HG03571 (cell line): Measurements from ENCODE around the gene ZNF236.
"Not testable (repeated sequence)": the region's sequence is repeated elsewhere in the genome, so short reads cannot be mapped to it uniquely, and the experiment has no call there.

Experiments
- ATAC-seq: cut with Tn5 transposase; IDR thresholded peaks from one replicate; pipeline ENCODE4 v1.9.1; 2021; ENCODE audit not compliant: unreplicated experiment

ZNF236 gene

DNA sequence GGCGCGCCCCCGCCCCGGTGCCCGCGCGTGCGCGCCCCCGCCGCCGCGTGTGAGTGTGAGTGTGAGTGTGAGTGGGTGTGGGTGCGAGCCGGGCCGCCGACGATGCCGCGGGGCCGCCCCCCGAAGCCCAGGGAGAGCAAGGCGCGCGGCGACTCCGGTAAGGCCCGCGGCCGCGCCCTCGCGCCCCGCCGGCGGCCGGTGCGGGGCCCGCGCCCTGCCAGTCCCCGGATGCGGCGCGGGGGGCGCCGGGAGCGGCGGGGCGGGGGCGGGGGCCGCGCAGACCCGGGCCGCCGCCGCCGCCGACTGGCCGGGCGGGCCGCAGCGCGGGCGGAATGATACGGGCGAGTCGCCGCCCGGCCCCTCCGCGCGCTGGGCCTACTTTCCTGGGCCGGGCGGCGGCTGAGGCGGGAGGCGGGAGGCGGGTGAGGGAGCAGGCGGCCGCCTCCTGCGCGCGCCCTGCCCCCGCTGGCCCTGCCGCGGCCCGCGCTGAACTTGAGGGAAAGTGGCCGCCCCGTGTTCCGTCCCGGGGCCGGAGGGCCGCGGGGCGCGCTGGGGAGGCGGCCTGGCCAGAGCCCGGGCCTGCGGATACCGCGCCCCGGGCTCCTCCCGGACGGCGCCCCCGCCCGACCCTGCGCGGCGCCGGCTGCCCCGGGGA, at the start of gene ZNF236:
Gene ZNF236 (plus strand): TSS at position 52 of the 655 bp plus-strand sequence. CDS start 51 bp downstream, at position 103.
- peak; percentile 33 for ATAC-seq

DNA sequence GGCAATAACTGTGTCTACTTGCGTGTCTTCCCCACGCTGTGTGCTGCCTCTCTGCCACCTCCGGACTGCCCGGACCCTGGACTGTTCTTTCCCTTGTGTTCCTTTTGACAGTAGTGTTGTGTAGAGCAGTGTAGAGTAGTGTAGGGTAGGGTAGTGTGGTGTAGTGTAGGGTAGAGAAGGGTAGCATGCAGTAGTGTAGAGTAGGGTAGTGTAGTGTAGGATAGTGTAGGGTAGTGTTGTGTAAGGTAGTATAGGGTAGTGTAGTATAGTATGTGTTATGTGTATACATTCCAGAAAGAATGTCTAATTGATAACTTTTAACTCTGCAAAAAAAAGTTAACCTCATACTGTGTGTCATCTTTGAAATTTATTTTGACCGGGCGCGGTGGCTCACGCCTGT, 49.7 kb upstream of the ZNF236 start:
- no peak for ATAC-seq

DNA sequence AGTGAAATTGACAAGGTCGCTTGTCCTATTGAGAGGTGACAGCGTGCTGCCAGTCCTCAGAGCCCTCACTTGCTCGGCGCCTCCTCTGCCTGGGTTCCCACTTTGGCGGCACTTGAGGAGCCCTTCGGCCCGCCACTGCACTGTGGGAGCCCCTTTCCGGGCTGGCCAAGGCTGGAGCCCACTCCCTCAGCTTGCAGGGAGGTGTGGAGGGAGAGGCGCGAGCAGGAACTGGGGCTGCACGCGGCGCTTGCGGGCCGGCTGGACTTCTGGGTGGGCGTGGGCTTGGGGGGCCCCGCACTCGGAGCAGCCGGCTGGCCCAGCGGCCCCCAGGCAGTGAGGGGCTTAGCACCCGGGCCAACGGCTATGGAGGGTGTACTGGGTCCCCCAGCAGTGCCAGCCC, 45.3 kb upstream of the ZNF236 start:
- ATAC-seq = not testable (repeated sequence)

DNA sequence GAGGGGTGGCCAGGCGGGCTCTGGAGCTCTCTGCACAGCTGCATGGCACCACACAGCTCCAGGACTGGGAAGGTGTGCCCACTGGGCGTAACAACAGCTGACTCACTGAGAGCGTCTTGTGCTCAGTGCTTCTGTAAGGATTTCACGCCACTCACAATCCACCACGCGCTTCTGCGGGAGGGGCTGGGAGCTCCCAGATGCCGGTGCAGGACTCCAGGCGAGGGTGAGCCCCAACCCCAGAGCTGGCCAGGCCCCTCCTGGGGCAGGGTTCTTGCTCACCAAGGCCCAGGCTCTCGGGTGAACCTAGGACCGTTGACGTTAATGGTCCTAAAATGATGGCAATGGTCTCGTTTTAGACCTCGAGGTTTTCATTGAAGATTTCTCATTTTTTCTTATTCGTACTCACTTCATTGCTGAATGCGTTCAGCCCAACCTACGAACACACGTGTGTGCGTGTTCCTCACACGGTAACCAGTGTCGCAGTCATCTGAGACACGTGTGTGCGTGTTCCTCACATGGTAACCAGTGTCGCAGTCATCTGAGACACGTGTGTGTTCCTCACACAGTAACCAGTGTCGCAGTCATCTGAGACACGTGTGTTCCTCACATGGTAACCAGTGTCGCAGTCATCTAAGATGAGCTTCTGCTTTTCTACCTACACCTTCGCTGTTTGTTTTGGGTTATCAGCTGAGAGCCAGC, 38.4 kb upstream of the ZNF236 start:
- ATAC-seq = no peak

DNA sequence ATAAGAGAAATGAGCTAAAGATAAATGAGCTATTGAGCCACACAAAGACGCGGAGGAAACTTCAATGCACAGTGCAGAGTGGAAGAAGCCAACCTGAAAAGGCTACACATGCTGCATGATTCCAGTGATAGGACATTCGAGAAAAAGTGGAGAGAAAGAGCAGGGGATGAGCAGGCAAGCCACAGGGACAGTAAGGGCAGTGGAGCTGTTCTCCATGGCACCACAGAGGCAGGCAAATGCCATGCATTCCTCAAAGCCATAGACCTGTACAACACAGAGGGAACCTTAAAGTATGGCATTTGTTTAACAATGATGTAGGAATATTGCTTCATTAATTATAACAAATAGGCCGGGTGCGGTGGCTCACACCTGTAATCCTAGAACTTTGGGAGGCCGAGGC, 36.5 kb upstream of the ZNF236 start:
- ATAC-seq = no peak

DNA sequence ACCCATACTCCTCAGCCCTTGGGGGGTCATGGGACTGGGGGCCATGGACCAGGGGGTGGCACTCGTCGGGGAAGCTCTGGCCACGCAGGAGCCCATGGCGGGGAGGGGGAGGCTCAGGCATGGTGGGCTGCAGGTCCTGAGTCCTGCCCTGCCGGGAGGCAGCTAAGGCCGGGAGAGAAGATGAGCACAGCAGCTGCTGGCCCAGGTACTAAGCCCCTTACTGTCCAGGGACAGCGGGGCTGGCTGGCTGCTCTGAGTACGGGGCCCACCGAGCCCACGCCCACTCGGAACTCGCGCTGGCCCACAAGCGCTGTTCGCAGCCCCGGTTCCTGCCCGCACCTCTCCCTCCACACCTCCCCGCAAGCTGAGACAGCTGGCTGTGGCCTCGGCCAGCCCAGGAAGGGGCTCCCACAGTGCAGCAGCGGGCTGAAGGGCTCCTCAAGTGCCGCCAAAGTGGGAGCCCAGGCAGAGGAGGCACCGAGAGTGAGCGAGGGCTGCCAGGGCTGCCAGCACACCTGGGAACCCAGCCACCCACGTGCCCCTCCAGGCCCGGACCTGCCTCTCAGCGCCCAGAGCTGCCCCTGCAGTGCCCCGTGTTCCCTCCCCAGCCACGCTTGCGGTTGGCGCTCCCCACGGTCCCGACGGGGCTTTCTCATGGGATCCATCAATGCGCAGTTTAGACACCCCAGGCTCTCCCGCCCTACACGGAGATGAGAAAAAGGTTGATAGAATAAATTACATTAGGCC, 33.6 kb upstream of the ZNF236 start:
- no peak for ATAC-seq

DNA sequence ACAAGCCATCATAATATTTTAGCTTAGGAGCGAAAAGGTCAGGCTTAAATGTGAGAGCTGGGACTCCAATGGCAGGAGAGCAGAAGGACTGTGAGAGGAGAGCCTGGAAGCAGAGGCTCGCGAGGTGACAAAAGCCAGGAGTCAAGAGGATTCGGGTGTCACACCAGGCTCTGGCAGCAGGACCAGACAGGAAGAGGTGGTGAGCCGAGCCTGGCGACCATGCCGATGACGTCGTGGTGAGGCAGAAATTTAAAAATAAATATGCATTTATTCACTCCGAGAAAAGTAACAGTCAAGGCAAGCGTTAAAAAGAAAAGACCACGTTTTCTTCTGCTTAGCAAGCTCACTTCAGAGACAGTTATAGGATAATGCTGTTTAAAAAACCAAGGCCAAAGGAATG, 31.3 kb upstream of the ZNF236 start:
- ATAC-seq = no peak

DNA sequence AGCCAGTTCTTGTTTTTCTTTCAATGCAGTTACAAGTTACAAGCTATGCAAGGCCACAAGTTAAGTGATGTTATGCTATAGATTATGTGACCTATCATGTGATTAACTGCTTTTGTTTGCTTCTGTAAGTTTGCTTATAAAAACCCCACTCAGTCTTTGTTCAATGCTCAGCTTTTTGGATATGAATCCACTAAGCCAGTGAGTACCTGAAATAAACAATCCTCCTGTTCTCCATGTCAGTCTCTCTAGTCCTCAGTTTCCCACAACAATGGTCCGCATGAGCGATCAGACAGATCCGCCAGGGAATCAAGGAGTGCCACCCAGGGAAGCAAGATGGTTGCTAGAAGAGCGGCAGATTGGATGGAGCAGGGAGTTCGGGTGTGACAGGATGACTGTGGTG, 30.7 kb upstream of the ZNF236 start:
- no peak for ATAC-seq

DNA sequence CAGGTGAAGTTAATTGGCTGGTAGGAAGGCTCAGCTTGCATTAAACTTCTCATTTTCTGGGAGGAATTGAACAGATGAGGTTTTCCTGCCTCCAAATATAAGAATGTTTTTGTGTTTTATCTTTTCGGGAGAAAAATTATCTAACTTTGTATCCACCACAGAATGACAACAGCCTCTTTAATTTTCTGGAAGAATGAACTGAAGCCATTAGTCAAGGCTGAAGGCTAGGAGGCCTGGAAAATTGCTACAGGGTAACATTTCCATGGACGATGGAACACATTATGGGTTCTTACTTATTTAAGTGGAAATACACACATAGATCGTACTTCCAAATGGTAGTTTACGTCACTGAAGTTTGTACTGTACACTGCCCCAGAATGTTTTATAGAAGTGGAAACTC, 28.0 kb upstream of the ZNF236 start:
- no peak for ATAC-seq

DNA sequence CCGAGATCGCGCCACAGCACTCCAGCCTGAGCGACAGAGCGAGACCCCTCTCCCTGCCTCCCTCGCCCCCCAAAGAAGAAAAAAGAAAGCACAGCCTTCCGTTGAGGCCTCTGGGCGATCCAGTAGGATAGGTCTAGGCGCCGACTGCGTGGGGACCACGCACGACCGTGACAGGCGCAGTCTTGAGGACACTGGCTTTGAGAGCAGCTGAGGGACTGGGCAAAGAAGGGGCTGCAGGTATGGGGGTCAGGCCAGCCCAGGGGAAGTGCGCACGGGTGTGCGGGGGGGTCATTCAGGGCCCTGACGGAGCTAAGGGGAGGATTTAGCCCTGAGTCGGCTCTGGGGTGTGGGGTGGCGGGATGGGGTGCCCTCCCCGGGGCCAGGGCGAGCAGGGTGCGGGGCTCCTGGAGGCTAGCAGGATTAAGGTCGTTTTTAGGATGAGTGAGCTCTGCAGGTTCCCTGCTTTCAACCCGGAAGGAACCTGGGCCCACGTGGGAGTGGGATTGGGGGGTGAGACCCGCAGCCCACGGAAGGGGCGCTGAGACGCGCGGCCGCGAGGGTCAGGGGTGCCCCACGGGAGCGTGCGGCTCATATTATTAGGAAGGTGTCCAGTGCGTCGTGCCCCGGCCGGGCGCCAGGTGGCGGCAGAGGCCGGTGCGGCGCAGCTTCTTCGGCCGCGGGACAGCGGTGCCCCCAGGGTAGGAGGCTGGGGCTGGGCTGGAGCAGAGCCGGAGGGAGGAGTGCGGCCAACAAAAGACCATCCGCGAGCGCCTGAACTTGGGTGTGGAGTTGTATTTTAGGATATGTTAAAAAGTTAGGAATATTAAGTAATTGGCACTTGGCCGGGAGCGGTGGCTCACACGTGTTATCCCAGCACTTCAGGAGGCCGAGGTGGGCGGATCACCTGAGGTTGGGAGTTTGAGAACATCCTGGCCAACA, 20.5 kb upstream of the ZNF236 start:
- ATAC-seq = peak; percentile 96

DNA sequence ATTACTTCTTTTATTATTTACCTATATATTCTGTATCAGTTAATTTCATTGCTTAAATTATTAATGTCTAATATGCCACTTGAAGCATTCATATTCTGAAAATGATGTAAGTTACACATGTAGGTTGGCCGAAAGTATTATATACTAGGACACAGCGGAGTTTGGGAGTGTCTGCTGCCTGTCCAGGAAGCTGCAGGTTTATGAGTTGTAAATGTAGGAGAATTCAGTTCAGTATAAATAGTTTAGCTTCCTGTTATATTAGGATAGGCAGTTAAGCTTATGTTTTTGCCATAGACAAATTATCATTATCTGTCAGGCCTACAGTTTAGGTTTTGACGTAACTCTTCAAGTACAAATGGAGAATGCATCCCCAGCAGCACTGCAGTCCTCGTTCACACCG, 18.9 kb upstream of the ZNF236 start:
- no peak for ATAC-seq

DNA sequence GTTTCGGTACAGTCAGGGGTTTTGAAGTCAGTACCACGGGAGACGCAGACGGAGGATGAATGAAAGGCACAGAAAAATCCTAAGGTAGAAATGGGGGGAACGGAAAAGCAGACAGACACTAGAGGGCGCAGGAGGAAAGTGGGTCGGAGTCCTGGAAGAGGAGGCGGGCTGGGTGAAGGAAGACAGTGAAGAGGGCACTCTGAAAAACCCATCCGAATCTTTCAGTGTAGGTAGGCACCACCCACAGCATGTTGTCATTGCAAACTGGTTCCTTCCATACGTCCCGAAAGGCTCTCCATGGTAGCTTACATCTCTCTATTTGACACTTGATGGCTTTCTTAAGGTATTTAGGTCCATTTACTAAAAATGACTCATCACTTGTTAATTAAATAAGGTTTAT, 18.5 kb upstream of the ZNF236 start:
- ATAC-seq = peak; percentile 47

DNA sequence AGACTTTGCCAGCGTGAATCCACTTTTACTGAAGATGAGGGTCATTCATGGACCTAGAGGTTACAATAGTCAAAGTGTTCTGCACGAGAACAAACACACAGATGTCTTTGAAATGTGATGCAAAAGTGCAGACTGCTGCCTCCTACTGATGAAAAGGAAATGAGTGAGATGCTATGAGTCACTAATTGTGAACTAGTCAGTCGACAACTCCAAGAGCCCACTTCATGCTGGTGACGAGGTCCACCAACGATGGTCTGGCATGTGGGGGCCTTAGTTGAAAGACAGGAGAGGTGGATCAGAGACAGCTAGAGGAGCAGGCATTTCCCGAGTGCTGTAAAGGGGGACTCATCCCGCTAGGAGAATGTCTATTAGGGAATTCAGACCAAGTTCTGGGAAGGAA, 17.1 kb upstream of the ZNF236 start:
- ATAC-seq = no peak

DNA sequence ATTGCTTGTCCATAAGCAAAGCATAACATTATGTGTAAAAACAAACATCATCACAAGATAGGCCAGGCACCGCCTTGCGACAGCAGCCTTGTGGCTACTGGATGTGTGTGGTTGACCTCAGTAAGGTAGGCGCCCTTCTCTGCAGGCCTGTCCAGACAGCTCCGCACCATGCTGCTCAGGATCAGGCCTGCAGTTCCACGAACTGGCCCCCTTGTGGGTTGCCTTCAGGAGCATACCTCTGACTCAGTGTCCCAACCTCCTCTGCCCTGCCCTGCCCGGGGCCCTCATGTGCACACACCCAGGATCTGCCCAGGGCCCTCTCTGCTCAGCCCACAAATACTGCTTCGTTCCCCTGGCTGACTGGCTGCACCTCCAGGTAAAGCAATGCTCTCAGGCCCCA, 16.1 kb upstream of the ZNF236 start:
- ATAC-seq = no peak

DNA sequence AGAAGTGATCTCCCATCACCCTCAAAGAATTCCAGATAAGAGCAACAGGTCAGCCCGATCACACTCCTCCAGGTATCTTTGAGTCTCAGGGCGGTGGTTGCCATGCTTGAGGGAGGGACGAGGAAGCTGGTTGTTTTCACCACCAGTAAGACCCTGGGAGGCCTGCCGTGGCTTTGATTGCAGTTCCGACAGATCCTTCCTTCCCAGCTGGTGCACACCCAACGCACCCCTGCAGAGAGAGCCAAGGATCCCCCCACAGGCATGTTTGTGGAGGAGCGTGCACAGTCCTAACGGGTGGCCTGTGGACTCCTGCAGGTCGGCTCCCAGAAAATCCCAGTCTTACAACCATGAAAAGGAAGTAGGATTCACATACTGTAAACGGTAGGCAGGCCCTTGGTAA, 13.8 kb upstream of the ZNF236 start:
- no peak for ATAC-seq

DNA sequence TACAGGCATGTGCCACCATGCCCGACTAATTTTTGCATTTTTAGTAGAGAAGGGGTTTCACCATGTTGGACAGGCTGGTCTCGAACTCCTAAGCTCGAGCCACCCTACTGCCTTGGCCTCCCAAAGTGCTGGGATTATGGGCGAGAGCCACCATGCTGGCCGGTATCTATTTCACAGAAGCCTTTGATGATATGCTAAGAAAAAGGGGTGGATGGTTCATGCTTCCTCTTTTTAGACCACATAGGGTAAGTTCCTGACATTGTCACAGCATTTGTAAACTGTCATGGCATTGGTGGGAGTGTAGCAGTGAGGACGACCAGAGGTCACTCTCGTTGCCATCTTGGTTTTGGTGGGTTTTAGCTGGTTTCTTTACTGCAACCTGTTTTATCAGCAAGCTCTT, 10.8 kb upstream of the ZNF236 start:
- not testable (repeated sequence) for ATAC-seq

DNA sequence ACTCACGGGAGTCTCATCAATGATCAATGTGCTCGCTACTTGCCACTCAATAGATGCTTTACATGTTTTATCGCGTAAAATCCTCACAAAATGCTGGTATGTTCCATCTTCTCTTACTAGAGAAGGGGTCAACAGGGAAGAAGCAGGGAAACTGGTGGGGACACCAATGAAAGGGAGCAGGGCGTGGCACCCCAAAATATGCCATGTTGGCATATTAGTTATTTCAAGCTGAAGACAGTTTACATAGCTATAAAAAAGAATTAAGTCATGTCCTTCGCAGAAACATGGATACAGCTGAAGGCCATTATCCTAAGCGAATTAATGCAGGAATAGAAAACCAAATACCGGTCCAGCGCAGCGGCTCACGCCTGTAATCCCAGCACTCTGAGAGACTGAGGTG, 8.1 kb upstream of the ZNF236 start:
- ATAC-seq = no peak

DNA sequence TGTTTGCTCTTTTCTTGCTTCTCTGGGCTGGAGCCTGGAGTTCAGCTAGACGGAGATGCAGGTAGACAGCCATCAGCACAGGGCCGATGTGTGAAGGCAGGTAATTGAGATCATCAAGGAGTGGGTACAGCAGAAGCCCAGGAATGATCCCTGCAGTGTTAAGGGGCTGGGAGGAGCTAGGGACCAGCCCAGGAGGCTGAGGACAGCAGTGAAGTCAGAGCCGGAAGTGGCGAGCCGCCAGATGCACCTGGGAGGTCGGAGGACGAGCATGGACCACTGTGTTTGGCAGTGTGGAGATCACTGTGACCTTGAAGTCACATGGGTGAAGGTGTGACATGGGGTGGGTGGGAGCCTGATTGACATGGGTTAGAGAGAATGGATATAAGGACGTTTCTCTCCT, 6.2 kb upstream of the ZNF236 start:
- ATAC-seq = no peak

DNA sequence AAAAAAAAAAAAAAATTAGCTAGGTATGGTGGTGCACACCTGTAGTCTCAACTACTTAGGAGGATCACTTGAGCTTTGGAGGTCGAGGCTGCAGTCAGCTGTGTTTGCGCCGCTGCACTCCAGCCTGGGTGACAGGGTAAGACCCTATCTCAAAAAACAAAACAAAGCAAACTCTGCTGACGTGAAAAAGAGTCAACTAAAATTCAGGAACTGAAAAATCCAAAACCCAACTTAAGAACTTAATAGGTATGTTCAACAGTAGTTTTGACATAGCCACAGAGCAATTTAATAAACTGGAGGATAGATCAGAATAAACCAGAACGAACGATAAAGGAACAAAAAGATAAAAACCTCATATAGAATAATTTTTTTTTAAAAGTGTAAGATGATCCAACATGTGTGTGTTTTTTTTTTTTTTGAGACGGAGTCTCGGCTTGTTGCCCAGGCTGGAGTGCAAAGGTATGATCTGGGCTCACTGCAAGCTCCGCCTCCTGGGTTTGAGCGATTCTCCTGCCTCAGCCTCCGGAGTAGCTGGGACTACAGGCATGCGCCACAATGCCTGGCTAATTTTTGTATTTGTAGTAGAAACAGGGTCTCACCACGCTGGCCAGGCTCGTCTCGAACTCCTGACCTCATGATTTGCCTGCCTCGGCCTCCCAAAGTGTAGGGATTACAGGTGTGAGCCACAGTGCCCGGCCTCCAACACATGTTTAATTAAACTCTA, 4.3 kb upstream of the ZNF236 start:
- ATAC-seq = no peak

DNA sequence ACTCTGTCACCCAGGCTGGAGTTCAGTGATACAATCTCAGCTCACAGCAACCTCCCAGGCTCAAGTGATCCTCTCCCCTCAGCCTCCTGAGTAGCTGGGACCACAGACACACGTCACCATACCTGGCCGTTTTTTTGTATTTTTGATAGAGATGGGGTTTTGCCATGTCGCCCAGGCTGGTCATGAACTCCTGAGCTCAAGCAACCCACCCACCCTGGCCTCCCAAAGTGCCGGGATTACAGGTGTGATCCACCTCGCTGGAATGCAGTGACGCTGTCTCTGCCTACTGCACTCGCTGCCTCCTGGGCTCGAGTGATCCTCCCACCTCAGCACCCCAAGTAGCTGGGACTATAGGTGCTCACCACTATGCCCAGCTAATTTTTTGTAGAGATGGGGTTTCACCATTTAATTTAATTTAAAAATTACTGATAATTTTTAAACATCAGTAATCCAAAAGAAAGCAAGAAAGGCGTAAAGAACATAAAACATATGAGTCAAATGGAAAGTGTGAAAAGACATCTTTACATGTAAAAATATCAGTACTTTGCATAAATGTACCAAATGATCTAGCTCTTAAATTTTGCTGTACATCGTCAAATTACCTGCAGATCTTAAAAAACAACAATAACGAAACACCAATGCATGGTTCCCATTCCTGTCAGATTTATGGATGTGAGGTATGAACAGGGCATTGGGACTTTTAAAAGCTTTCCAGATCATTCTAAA, 2.8 kb upstream of the ZNF236 start:
- ATAC-seq = no peak
